WTC11 (cell line): ENCODE results near the gene ARHGAP32.

Source experiments
- CTCF ChIP-seq: fragments of 200-600 bp; IDR thresholded peaks from 2 replicates; pipeline ENCODE4 v1.8.0; 2022; ENCODE audit warnings: antibody characterized with exemption
- FOXP4 ChIP-seq: sonication (generic); formaldehyde crosslinking; IDR thresholded peaks from 2 replicates; pipeline ENCODE4 v1.8.0; 2022; ENCODE audit warnings: mild to moderate bottlenecking, missing genetic modification reagents

GRCh38 chr11:128957202-128957482 is 235.0 kb downstream of the ARHGAP32 start:
- TF ChIP-seq FOXP4 (CRISPR knock-in tag) (no peak), CTCF (no peak)
